GM19452 (cell line): ENCODE results near the gene TXNRD1.
"Not testable (repeated sequence)": the region's sequence is repeated elsewhere in the genome, so short reads cannot be mapped to it uniquely, and the experiment has no call there.

Experiments used
- ATAC-seq: cut with Tn5 transposase; IDR thresholded peaks from one replicate; pipeline ENCODE4 v1.9.1; 2021; ENCODE audit not compliant: unreplicated experiment

The TXNRD1 gene

GRCh38 chr12:104190641-104191176, 24.9 kb upstream of the TXNRD1 start:
- ATAC-seq: no peak

- no peak for ATAC-seq
Measured at GRCh38 chr12:104197264-104197663, 18.3 kb upstream of the TXNRD1 start.

GRCh38 chr12:104199964-104200363, 15.6 kb upstream of the TXNRD1 start:
- ATAC-seq: no peak

GRCh38 chr12:104201238-104202001, 14.2 kb upstream of the TXNRD1 start:
- no peak for ATAC-seq

GRCh38 chr12:104204690-104205480, 10.7 kb upstream of the TXNRD1 start:
- ATAC-seq: no peak

GRCh38 chr12:104207416-104208205, 8.0 kb upstream of the TXNRD1 start:
- ATAC-seq: no peak

GRCh38 chr12:104212516-104212915, 3.1 kb upstream of the TXNRD1 start:
- no peak for ATAC-seq

- no peak for ATAC-seq
Measured at GRCh38 chr12:104213952-104214351, 1.6 kb upstream of the TXNRD1 start.

GRCh38 chr12:104216521-104216924, 944 bp downstream of the TXNRD1 start:
- no peak for ATAC-seq

GRCh38 chr12:104218506-104218905, 2.9 kb downstream of the TXNRD1 start:
- not testable (repeated sequence) for ATAC-seq

GRCh38 chr12:104218935-104219334, 3.4 kb downstream of the TXNRD1 start:
- ATAC-seq: no peak

- ATAC-seq: no peak
Measured at GRCh38 chr12:104219361-104219892, 3.8 kb downstream of the TXNRD1 start.

GRCh38 chr12:104219908-104220404, 4.4 kb downstream of the TXNRD1 start:
- no peak for ATAC-seq

GRCh38 chr12:104220931-104221330, 5.4 kb downstream of the TXNRD1 start:
- no peak for ATAC-seq

GRCh38 chr12:104222976-104223375, 7.4 kb downstream of the TXNRD1 start:
- ATAC-seq: no peak

GRCh38 chr12:104223712-104224111, 8.1 kb downstream of the TXNRD1 start:
- no peak for ATAC-seq

- ATAC-seq: no peak
Measured at GRCh38 chr12:104226672-104227071, 11.1 kb downstream of the TXNRD1 start.

GRCh38 chr12:104230304-104231095, 14.9 kb downstream of the TXNRD1 start:
- no peak for ATAC-seq

GRCh38 chr12:104232609-104233280, 17.2 kb downstream of the TXNRD1 start:
- no peak for ATAC-seq
